GM23338 (cell line): ENCODE data around the gene TMEM114. TPM values are rescaled to one million over a fixed set of nuclear protein-coding genes. Genes with fewer than 3 reads are reported as not detected.

Source experiments
- ATAC-seq: fragments of 200-7000 bp; cut with Tn5 transposase; 3 replicates; pipeline ENCODE4 v1.9.1; 2020
- DNase-seq: peaks from one replicate; pipeline ENCODE4 v3.0.0-alpha.2; 2015; ENCODE audit warnings: low spot score
- H2AFZ ChIP-seq: fragments of 200-600 bp; sonication (generic); 2 replicates; pipeline ENCODE4 v1.8.0; 2016; ENCODE audit warnings: antibody characterized with exemption, mild to moderate bottlenecking, moderate library complexity
- H3F3A ChIP-seq: fragments of 200-600 bp; sonication (generic); replicated peaks from 2 replicates; pipeline ENCODE4 v1.8.0; 2017; ENCODE audit warnings: antibody characterized with exemption, mixed run types, low read depth
- H3K27ac ChIP-seq: fragments of 200-600 bp; sonication (generic); 2 replicates; pipeline ENCODE4 v1.6.1; 2016; ENCODE audit warnings: low read depth
- H3K27me3 ChIP-seq: fragments of 200-600 bp; sonication (generic); 2 replicates; pipeline ENCODE4 v1.8.0; 2016; ENCODE audit warnings: mild to moderate bottlenecking, mixed run types, moderate library complexity; ENCODE audit not compliant: insufficient read depth
- H3K36me3 ChIP-seq: fragments of 200-600 bp; sonication (generic); 2 replicates; pipeline ENCODE4 v1.8.0; 2016; ENCODE audit warnings: mild to moderate bottlenecking; ENCODE audit not compliant: insufficient read depth
- H3K4me1 ChIP-seq: fragments of 200-600 bp; sonication (generic); 2 replicates; pipeline ENCODE4 v1.8.0; 2016; ENCODE audit warnings: mild to moderate bottlenecking, moderate library complexity; ENCODE audit not compliant: insufficient read depth
- H3K4me2 ChIP-seq: fragments of 200-600 bp; sonication (generic); 2 replicates; pipeline ENCODE4 v1.7.1; 2017; ENCODE audit warnings: mixed run types
- H3K4me3 ChIP-seq: fragments of 200-600 bp; sonication (generic); 2 replicates; pipeline ENCODE4 v1.6.1; 2016; ENCODE audit warnings: mixed run types
- H3K79me2 ChIP-seq: fragments of 200-600 bp; sonication (generic); replicated peaks from 2 replicates; pipeline ENCODE4 v1.8.0; 2017; ENCODE audit warnings: mild to moderate bottlenecking; ENCODE audit not compliant: insufficient read depth
- H3K9me2 ChIP-seq: fragments of 200-600 bp; sonication (generic); 2 replicates; pipeline ENCODE4 v1.8.0; 2017; ENCODE audit not compliant: insufficient read depth
- H4K20me1 ChIP-seq: fragments of 200-600 bp; sonication (generic); replicated peaks from 2 replicates; pipeline ENCODE4 v1.8.0; 2017; ENCODE audit warnings: mild to moderate bottlenecking; ENCODE audit not compliant: insufficient read depth
- H3K27ac Mint-ChIP-seq: 2 replicates; pipeline ENCODE4 v1.8.0; 2020; ENCODE audit warnings: inconsistent platforms, mild to moderate bottlenecking, moderate library complexity, mixed read lengths
- H3K27me3 Mint-ChIP-seq: 3 replicates; pipeline ENCODE4 v1.8.0; 2022; ENCODE audit warnings: low read depth, mild to moderate bottlenecking, moderate library complexity, mixed read lengths, inconsistent platforms; ENCODE audit not compliant: insufficient read depth, poor library complexity
- H3K36me3 Mint-ChIP-seq: 3 replicates; pipeline ENCODE4 v1.8.0; 2021; ENCODE audit warnings: low read depth, mild to moderate bottlenecking, inconsistent platforms, moderate library complexity, mixed read lengths
- H3K4me1 Mint-ChIP-seq: 3 replicates; pipeline ENCODE4 v1.8.0; 2020; ENCODE audit warnings: mild to moderate bottlenecking, inconsistent platforms, mixed read lengths
- H3K4me3 Mint-ChIP-seq: 3 replicates; pipeline ENCODE4 v1.8.0; 2021; ENCODE audit warnings: moderate library complexity, mild to moderate bottlenecking, inconsistent platforms, mixed read lengths
- H3K9me3 Mint-ChIP-seq: 3 replicates; pipeline ENCODE4 v1.8.0; 2020; ENCODE audit warnings: moderate library complexity, mild to moderate bottlenecking, inconsistent platforms, mixed read lengths
- CREB1 ChIP-seq: fragments of 250-450 bp; sonication (Bioruptor Pico); IDR thresholded peaks from 2 replicates; pipeline ENCODE4 v1.5.0; 2020; ENCODE audit warnings: low read depth, mild to moderate bottlenecking, moderate library complexity
- EZH2 ChIP-seq: fragments of 200-600 bp; sonication (generic); IDR thresholded peaks from one replicate; pipeline ENCODE4 v1.8.0; 2017; ENCODE audit warnings: antibody characterized with exemption, mild to moderate bottlenecking, low read depth; ENCODE audit not compliant: unreplicated experiment
- EZH2phosphoT487 ChIP-seq: fragments of 200-600 bp; sonication (generic); IDR thresholded peaks from one replicate; pipeline ENCODE4 v1.8.1; 2018; ENCODE audit warnings: antibody characterized with exemption; ENCODE audit not compliant: unreplicated experiment
- JUNB ChIP-seq: IDR thresholded peaks from one replicate; pipeline ENCODE4 v1.6.1; 2016; ENCODE audit warnings: antibody characterized with exemption; ENCODE audit not compliant: unreplicated experiment
- NANOG ChIP-seq: IDR thresholded peaks from 2 replicates; pipeline ENCODE4 v1.6.1; 2016; ENCODE audit warnings: antibody characterized with exemption, borderline replicate concordance
- POLR2AphosphoS5 ChIP-seq: IDR thresholded peaks from 2 replicates; pipeline ENCODE4 v1.6.1; 2016; ENCODE audit warnings: antibody characterized with exemption, low read depth
- STAT1 ChIP-seq: IDR thresholded peaks from one replicate; pipeline ENCODE4 v1.6.1; 2016; ENCODE audit warnings: antibody characterized with exemption; ENCODE audit not compliant: unreplicated experiment
- ZNF114 ChIP-seq: fragments of 250-450 bp; sonication (Bioruptor Pico); IDR thresholded peaks from 2 replicates; pipeline ENCODE4 v1.5.0; 2020; ENCODE audit warnings: mild to moderate bottlenecking, moderate library complexity
- ZNF331 ChIP-seq: fragments of 250-450 bp; sonication (Bioruptor Pico); IDR thresholded peaks from 2 replicates; pipeline ENCODE4 v1.5.0; 2020; ENCODE audit warnings: low read depth, mild to moderate bottlenecking, moderate library complexity
- polyA plus RNA-seq: library from polyadenylated mRNA; unstranded; fragments of >200 nt; fragmentation: Nextera tagmentation; extraction: Ambion mirVana; gene quantifications from 2 replicates; pipeline ENCODE4 v1.2.1, GENCODE V29; 2016
- total RNA-seq: library from RNA; depleted of rRNA; stranded (reverse); fragments of >200 nt; shearing (Covaris generic); gene quantifications from 2 replicates; pipeline ENCODE4 v1.2.3, GENCODE V29; 2014
- TF ChIP-seq, protein P1 (sequence below): fragments of 250-450 bp; sonication (Bioruptor Pico); IDR thresholded peaks from 2 replicates; pipeline ENCODE4 v1.5.0; 2020; ENCODE audit warnings: mild to moderate bottlenecking, moderate library complexity
- TF ChIP-seq, protein P2 (sequence below), 2 experiments: fragments of 200-600 bp in 1 of 2; sonication (generic) in 1 of 2; conservative IDR thresholded peaks; 2 replicates each; pipeline versions ENCODE4 v1.5.1 to v1.6.1; 2016 to 2017; ENCODE audit warnings: antibody characterized with exemption in 2 of 2, low read depth in 2 of 2, mild to moderate bottlenecking in 2 of 2, moderate library complexity in 1 of 2
- TF ChIP-seq, protein P3 (sequence below): IDR thresholded peaks from one replicate; pipeline ENCODE4 v1.6.1; 2018; ENCODE audit warnings: antibody characterized with exemption; ENCODE audit not compliant: unreplicated experiment
- TF ChIP-seq, protein P4 (sequence below): IDR thresholded peaks from 2 replicates; pipeline ENCODE4 v1.6.1; 2016; ENCODE audit warnings: antibody characterized with exemption

The TMEM114 gene
- total and polyA plus RNA-seq, 2 experiments from 2014 or later = 0.47 to 0.52 TPM

DNA sequence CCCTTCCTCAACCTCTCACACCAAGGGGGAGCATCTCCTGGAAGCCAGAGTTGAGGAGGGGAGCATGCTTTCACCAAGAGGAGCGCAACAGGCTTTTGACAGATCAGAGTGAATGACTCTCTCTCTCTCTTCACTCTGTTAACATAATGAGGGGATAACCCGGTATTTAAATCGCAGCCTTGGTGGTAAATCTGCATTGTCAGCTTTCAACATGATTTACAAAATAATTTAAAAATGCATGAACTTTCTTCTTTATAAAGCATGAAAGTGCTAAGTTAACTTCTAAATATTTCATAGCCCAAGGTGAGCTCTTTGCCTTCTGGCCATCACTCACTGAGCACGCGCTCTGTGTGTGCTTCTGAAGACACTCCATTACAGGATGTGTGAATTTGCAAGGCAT, 61.8 kb downstream of the TMEM114 start (continued):
- TF ChIP-seq, protein P1, sequence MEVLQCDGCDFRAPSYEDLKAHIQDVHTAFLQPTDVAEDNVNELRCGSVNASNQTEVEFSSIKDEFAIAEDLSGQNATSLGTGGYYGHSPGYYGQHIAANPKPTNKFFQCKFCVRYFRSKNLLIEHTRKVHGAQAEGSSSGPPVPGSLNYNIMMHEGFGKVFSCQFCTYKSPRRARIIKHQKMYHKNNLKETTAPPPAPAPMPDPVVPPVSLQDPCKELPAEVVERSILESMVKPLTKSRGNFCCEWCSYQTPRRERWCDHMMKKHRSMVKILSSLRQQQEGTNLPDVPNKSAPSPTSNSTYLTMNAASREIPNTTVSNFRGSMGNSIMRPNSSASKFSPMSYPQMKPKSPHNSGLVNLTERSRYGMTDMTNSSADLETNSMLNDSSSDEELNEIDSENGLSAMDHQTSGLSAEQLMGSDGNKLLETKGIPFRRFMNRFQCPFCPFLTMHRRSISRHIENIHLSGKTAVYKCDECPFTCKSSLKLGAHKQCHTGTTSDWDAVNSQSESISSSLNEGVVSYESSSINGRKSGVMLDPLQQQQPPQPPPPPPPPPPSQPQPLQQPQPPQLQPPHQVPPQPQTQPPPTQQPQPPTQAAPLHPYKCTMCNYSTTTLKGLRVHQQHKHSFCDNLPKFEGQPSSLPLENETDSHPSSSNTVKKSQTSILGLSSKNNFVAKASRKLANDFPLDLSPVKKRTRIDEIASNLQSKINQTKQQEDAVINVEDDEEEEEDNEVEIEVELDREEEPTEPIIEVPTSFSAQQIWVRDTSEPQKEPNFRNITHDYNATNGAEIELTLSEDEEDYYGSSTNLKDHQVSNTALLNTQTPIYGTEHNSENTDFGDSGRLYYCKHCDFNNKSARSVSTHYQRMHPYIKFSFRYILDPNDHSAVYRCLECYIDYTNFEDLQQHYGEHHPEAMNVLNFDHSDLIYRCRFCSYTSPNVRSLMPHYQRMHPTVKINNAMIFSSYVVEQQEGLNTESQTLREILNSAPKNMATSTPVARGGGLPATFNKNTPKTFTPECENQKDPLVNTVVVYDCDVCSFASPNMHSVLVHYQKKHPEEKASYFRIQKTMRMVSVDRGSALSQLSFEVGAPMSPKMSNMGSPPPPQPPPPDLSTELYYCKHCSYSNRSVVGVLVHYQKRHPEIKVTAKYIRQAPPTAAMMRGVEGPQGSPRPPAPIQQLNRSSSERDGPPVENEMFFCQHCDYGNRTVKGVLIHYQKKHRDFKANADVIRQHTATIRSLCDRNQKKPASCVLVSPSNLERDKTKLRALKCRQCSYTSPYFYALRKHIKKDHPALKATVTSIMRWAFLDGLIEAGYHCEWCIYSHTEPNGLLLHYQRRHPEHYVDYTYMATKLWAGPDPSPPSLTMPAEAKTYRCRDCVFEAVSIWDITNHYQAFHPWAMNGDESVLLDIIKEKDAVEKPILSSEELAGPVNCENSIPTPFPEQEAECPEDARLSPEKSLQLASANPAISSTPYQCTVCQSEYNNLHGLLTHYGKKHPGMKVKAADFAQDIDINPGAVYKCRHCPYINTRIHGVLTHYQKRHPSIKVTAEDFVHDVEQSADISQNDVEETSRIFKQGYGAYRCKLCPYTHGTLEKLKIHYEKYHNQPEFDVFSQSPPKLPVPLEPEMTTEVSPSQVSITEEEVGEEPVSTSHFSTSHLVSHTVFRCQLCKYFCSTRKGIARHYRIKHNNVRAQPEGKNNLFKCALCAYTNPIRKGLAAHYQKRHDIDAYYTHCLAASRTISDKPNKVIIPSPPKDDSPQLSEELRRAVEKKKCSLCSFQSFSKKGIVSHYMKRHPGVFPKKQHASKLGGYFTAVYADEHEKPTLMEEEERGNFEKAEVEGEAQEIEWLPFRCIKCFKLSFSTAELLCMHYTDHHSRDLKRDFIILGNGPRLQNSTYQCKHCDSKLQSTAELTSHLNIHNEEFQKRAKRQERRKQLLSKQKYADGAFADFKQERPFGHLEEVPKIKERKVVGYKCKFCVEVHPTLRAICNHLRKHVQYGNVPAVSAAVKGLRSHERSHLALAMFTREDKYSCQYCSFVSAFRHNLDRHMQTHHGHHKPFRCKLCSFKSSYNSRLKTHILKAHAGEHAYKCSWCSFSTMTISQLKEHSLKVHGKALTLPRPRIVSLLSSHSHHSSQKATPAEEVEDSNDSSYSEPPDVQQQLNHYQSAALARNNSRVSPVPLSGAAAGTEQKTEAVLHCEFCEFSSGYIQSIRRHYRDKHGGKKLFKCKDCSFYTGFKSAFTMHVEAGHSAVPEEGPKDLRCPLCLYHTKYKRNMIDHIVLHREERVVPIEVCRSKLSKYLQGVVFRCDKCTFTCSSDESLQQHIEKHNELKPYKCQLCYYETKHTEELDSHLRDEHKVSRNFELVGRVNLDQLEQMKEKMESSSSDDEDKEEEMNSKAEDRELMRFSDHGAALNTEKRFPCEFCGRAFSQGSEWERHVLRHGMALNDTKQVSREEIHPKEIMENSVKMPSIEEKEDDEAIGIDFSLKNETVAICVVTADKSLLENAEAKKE = no peak
- no peak for TF ChIP-seq EZH2phosphoT487
- TF ChIP-seq ZNF114 = no peak
- no peak for TF ChIP-seq CREB1
- no peak for TF ChIP-seq NANOG

DNA sequence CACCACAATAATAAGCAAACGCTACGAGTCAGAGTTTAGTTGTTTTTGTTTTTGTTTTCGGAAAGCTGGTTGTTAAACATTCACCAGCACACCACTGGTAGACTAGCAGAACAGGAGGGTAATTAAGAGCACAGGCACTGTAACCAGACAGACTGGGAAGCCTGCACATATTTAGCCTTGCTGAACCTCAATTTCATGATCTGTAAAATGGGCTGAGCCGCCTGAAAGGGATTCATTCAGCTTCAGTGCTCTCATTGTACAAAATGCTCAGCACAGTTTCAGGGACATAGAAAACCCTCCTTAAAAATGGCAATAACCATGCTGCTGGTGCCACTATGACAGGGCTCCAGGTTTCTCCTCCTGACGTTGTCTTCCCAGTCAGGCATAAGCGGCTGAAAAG, 66.4 kb downstream of the TMEM114 start:
- Histone ChIP-seq H3K27me3 (no peaks in the 10 kb centered on the region), H3K4me1 (no peaks in the 10 kb centered on the region), H3K36me3 (no peaks in the 10 kb centered on the region), H3K9me2 (no peaks in the 10 kb centered on the region), H3K79me2 (no peaks in the 10 kb centered on the region), H2AFZ (no peak overlapping the region), H3K4me3 (no peak overlapping the region), H4K20me1 (no peaks in the 10 kb centered on the region), H3K27ac (no peak overlapping the region), H3F3A (no peaks in the 10 kb centered on the region), H3K4me2 (no peak overlapping the region)
- Mint-ChIP-seq H3K27ac (no peak overlapping the region), H3K9me3 (no peaks in the 10 kb centered on the region), H3K36me3 (no peaks in the 10 kb centered on the region), H3K4me1 (peaks cover 10% of the 10 kb centered on the region; the same call in 2 of the 3 replicates), H3K27me3 (peaks cover 1% of the 10 kb centered on the region), H3K4me3 (no peak overlapping the region)
- ATAC-seq = no peak
- DNase-seq = no peak
- TF ChIP-seq, protein P2, sequence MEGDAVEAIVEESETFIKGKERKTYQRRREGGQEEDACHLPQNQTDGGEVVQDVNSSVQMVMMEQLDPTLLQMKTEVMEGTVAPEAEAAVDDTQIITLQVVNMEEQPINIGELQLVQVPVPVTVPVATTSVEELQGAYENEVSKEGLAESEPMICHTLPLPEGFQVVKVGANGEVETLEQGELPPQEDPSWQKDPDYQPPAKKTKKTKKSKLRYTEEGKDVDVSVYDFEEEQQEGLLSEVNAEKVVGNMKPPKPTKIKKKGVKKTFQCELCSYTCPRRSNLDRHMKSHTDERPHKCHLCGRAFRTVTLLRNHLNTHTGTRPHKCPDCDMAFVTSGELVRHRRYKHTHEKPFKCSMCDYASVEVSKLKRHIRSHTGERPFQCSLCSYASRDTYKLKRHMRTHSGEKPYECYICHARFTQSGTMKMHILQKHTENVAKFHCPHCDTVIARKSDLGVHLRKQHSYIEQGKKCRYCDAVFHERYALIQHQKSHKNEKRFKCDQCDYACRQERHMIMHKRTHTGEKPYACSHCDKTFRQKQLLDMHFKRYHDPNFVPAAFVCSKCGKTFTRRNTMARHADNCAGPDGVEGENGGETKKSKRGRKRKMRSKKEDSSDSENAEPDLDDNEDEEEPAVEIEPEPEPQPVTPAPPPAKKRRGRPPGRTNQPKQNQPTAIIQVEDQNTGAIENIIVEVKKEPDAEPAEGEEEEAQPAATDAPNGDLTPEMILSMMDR (conservative IDR thresholded peaks at IDR 0.05; ENCODE audit: low read depth in 2 of 2) = no peak
- TF ChIP-seq, protein P3, sequence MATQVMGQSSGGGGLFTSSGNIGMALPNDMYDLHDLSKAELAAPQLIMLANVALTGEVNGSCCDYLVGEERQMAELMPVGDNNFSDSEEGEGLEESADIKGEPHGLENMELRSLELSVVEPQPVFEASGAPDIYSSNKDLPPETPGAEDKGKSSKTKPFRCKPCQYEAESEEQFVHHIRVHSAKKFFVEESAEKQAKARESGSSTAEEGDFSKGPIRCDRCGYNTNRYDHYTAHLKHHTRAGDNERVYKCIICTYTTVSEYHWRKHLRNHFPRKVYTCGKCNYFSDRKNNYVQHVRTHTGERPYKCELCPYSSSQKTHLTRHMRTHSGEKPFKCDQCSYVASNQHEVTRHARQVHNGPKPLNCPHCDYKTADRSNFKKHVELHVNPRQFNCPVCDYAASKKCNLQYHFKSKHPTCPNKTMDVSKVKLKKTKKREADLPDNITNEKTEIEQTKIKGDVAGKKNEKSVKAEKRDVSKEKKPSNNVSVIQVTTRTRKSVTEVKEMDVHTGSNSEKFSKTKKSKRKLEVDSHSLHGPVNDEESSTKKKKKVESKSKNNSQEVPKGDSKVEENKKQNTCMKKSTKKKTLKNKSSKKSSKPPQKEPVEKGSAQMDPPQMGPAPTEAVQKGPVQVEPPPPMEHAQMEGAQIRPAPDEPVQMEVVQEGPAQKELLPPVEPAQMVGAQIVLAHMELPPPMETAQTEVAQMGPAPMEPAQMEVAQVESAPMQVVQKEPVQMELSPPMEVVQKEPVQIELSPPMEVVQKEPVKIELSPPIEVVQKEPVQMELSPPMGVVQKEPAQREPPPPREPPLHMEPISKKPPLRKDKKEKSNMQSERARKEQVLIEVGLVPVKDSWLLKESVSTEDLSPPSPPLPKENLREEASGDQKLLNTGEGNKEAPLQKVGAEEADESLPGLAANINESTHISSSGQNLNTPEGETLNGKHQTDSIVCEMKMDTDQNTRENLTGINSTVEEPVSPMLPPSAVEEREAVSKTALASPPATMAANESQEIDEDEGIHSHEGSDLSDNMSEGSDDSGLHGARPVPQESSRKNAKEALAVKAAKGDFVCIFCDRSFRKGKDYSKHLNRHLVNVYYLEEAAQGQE = no peak
- TF ChIP-seq ZNF114 = no peak
- TF ChIP-seq CREB1 = no peak
- TF ChIP-seq ZNF331 = no peak
- TF ChIP-seq STAT1 = no peak
- TF ChIP-seq POLR2AphosphoS5 = no peak
- TF ChIP-seq, protein P4, sequence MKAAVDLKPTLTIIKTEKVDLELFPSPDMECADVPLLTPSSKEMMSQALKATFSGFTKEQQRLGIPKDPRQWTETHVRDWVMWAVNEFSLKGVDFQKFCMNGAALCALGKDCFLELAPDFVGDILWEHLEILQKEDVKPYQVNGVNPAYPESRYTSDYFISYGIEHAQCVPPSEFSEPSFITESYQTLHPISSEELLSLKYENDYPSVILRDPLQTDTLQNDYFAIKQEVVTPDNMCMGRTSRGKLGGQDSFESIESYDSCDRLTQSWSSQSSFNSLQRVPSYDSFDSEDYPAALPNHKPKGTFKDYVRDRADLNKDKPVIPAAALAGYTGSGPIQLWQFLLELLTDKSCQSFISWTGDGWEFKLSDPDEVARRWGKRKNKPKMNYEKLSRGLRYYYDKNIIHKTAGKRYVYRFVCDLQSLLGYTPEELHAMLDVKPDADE = no peak
- TF ChIP-seq EZH2 = no peak
- no peak for TF ChIP-seq JUNB
- TF ChIP-seq EZH2phosphoT487 = no peak
- no peak for TF ChIP-seq NANOG
